ENCODE results near the gene NOL3.

The NOL3 gene

DNA sequence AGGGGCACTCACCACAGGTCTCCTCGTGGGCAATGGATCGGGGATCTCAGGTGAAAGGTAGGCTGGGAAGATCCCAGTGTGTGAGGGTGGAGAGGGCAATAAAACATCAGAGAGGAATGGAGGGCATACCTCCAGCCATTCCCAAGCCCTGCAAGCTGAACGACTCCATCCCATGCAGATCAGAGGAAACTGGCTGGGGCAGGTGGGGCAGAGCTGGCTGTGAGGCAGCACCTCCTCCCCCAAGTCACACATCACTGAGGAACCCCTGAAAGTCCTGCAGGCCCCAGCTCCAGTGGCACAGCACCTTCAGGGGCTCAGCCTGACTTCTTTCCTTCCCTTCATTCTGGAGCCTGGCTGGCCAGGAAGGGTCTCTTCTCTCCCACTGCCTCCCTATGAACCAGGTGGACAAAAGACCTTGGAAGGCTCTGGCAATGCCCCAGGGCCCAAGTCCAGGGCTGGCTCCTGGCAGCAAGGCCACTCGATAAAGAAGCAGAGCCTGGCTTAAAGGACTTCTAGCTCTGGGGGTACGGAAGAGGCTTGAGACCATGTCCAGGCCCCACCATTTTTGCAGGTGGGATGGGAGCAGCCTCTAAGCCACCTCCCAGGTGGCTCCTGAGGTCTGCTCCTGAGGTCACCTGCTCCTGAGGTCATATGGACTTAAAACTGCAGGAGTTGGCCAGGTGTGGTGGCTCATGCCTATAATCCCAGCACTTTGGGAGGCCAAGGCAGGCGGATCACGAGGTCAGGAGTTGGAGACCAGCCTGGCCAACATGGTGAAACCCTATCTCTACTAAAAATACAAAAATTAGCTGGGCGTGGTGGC, 43.1 kb downstream of the NOL3 start:
- H3K36me3 ChIP-seq (ENCODE audit: insufficient read depth, low read length), result peaks cover 18% of the 10 kb centered on the region
- H2AFZ ChIP-seq (ENCODE audit: low read depth, low read length), result no peak overlapping the region
- no peaks in the 10 kb centered on the region for H3K27me3 ChIP-seq (ENCODE audit: insufficient read depth, low read length)
- H3K9me3 ChIP-seq (ENCODE audit: low read length), result no peaks in the 10 kb centered on the region
- no peak overlapping the region for H3K4me3 ChIP-seq (ENCODE audit: low read length)
- no peaks in the 10 kb centered on the region for H3K4me1 ChIP-seq (ENCODE audit: insufficient read depth, low read length)

DNA sequence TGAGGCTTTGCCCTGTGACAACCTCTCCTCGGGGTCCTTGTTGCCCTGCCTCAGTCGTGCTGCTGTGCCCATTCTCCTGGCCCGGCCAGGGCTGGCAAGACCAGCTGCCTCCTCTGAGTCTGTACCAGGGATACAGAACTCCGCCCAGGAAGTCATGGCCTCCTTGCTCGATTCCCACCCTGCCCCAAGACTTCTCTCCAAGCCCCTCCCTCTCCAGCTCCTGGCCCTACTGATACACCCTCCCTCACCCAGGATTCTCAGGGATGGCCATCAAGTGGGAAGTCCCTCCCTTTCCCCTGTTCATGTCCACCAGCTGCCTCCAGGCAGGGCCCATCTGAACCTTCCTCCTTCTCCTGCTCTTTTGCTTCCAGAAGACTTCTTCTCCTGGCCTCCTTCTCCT, 45.4 kb downstream of the NOL3 start:
- H3K27me3 ChIP-seq (ENCODE audit: insufficient read depth, low read length), result no peaks in the 10 kb centered on the region
- H3K9me3 ChIP-seq (ENCODE audit: low read length), result no peaks in the 10 kb centered on the region
- H3K36me3 ChIP-seq (ENCODE audit: insufficient read depth, low read length), result peaks cover 15% of the 10 kb centered on the region
- H2AFZ ChIP-seq (ENCODE audit: low read depth, low read length), result no peak overlapping the region
- H3K4me3 ChIP-seq (ENCODE audit: low read length), result no peak overlapping the region
- no peaks in the 10 kb centered on the region for H3K4me1 ChIP-seq (ENCODE audit: insufficient read depth, low read length)

DNA sequence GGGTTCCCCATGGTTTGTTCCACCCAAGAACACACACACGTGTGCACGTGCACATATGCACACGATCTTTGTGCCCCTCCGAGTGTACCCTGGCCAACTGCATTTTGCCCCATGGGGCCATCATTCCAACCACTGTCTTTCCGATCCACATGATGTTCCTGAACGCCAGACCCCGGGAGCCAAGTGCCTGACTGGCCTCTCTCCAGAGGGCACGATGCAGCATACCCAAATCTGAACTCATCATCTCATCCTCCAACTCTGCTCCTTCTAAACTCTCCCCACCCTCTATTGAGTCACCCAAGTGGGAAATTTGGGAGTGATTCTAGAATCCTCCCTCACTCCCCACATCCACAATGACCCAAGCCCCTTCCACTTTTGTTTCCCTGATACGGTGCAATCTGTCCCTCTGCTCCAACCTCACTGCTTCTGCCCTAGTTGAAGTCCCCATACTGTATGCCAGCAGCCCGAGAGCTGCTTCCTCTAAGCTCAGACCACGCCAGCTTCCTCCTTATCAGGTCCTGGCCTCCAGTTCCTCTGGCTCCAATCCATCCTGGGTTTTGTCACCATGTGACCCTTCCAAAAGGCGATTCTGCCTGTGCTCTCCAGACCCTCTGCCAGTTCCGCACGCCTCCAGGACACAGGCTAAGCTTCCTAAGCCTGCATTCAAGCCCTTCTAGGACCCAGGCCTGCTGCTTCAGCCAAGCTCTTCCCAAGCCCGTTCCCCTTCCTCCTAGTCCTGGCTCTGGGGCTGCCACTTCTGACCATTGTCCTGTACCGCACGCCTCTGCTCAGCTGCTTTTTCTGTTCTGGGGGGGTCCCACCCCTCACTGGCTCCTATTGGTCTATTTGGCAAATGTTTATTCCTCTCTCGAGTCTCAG, 46.5 kb downstream of the NOL3 start:
- H3K9me3 ChIP-seq (ENCODE audit: low read length), result no peaks in the 10 kb centered on the region
- H2AFZ ChIP-seq (ENCODE audit: low read depth, low read length), result no peak overlapping the region
- no peaks in the 10 kb centered on the region for H3K4me1 ChIP-seq (ENCODE audit: insufficient read depth, low read length)
- H3K36me3 ChIP-seq (ENCODE audit: insufficient read depth, low read length), result peaks cover 10% of the 10 kb centered on the region
- no peak overlapping the region for H3K4me3 ChIP-seq (ENCODE audit: low read length)
- H3K27me3 ChIP-seq (ENCODE audit: insufficient read depth, low read length), result no peaks in the 10 kb centered on the region

DNA sequence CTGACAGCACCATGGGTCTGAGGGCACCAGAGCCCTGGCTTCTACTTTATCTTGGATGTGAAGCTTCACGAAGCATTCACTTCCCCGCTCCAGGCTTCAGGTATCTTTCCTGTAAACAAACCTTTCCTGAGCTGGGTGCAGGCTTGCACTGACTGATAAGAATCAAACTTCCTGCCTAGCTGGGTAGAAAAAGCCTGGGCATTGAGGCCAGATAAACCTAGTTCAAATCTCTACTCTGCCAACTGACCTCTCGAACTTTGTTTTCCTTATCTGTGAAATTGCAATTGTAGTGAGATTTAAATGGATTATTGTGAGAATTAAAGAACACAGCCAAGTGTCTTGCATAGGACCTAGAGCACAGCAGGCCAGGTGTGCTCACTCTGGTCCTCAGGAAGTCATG, 53.7 kb downstream of the NOL3 start:
- H3K36me3 ChIP-seq (ENCODE audit: insufficient read depth, low read length), result peaks cover 10% of the 10 kb centered on the region
- H3K27me3 ChIP-seq (ENCODE audit: insufficient read depth, low read length), result no peaks in the 10 kb centered on the region

More for the DNA sequence above, 53.7 kb downstream of the NOL3 start:
- Histone ChIP-seq H2AFZ (ENCODE audit: low read depth, low read length) (no peak overlapping the region), H3K4me3 (ENCODE audit: low read length) (no peak overlapping the region), H3K9me3 (ENCODE audit: low read length) (no peaks in the 10 kb centered on the region), H3K4me1 (ENCODE audit: insufficient read depth, low read length) (peaks cover 21% of the 10 kb centered on the region)
